AG10803 (cell line): ENCODE data around the gene GNAQ.

ENCODE experiments used
- DNase-seq: peaks from one replicate; pipeline ENCODE4 v3.0.0; 2010; ENCODE audit warnings: low read depth
- H3K4me3 ChIP-seq: 2 replicates; pipeline ENCODE4 v1.5.1; 2011; ENCODE audit warnings: mild to moderate bottlenecking, low read length, control low read depth
- CTCF ChIP-seq: conservative IDR thresholded peaks from 2 replicates; pipeline ENCODE4 v1.5.1; 2011; ENCODE audit warnings: mild to moderate bottlenecking, low read length, control low read depth, inconsistent platforms

GNAQ gene

GRCh38 chr9:77832639-77833038, 199.0 kb downstream of the GNAQ start:
- H3K4me3 ChIP-seq: no peak overlapping the region
- TF ChIP-seq CTCF: no peak
- no peak for DNase-seq

- no peak for TF ChIP-seq CTCF
- no peak overlapping the region for H3K4me3 ChIP-seq
- no peak for DNase-seq
These were observed 199.8 kb downstream of the GNAQ start for GRCh38 chr9:77831781-77832180.

- DNase-seq: peak; percentile 72
- no peak overlapping the region for H3K4me3 ChIP-seq
- TF ChIP-seq CTCF: no peak
These were observed 200.9 kb downstream of the GNAQ start for GRCh38 chr9:77830618-77831285.

- no peak for DNase-seq
- no peak overlapping the region for H3K4me3 ChIP-seq
- TF ChIP-seq CTCF: no peak
These were observed 202.2 kb downstream of the GNAQ start for GRCh38 chr9:77829420-77829819.

- no peak overlapping the region for H3K4me3 ChIP-seq
- no peak for DNase-seq
- TF ChIP-seq CTCF: no peak
These were observed 204.4 kb downstream of the GNAQ start for GRCh38 chr9:77827104-77827784.

- no peak overlapping the region for H3K4me3 ChIP-seq
- DNase-seq: no peak
- TF ChIP-seq CTCF: no peak
These were observed 205.0 kb downstream of the GNAQ start for GRCh38 chr9:77826621-77827020.

GRCh38 chr9:77826116-77826515, 205.5 kb downstream of the GNAQ start:
- no peak overlapping the region for H3K4me3 ChIP-seq
- DNase-seq: no peak
- TF ChIP-seq CTCF: no peak
